Medulla oblongata (tissue), 1 donor: ENCODE measurements around the gene RUBCNL.
A peak's percentile ranks its signal among the peaks of the same experiment; 100 is the strongest.

ENCODE experiments used
- DNase-seq: peaks from one replicate; pipeline ENCODE4 v3.0.0-alpha.2; 2015; ENCODE audit errors: extremely low spot score

Gene RUBCNL

GRCh38 chr13:46310066-46310465 lies 77.0 kb downstream of the RUBCNL start:
- no peak for DNase-seq

GRCh38 chr13:46307554-46307953 lies 79.5 kb downstream of the RUBCNL start:
- DNase-seq: no peak

- DNase-seq: no peak
Observed at GRCh38 chr13:46304546-46304945, 82.5 kb downstream of the RUBCNL start.

- no peak for DNase-seq
Observed at GRCh38 chr13:46303742-46304385, 83.2 kb downstream of the RUBCNL start.

GRCh38 chr13:46297361-46297811 lies 89.7 kb downstream of the RUBCNL start:
- no peak for DNase-seq

- no peak for DNase-seq
Observed at GRCh38 chr13:46296921-46297320, 90.1 kb downstream of the RUBCNL start.

- no peak for DNase-seq
Observed at GRCh38 chr13:46296115-46296822, 90.8 kb downstream of the RUBCNL start.

GRCh38 chr13:46295491-46296114 lies 91.4 kb downstream of the RUBCNL start:
- DNase-seq: peak; percentile 67

- no peak for DNase-seq
Observed at GRCh38 chr13:46293436-46293835, 93.6 kb downstream of the RUBCNL start.
